Tibial nerve (tissue), 3 donors: ENCODE measurements around the gene SIPA1L3.

Experiments used
- CTCF ChIP-seq, 5 experiments: fragments of 200-600 bp in 3 of 5; fragments of 450-650 bp in 2 of 5; sonication (generic) in 3 of 5; IDR thresholded peaks; one replicate each; pipeline ENCODE4 v1.5.1; 2016 to 2019; ENCODE audit warnings: antibody characterized with exemption in 5 of 5, mild to moderate bottlenecking in 3 of 5, moderate library complexity in 2 of 5
- POLR2A ChIP-seq, 2 donors: fragments of 450-650 bp; IDR thresholded peaks; one replicate each; pipeline ENCODE4 v1.6.1; 2017; ENCODE audit warnings: antibody characterized with exemption in 2 of 2, mild to moderate bottlenecking in 2 of 2, moderate library complexity in 2 of 2

DNA sequence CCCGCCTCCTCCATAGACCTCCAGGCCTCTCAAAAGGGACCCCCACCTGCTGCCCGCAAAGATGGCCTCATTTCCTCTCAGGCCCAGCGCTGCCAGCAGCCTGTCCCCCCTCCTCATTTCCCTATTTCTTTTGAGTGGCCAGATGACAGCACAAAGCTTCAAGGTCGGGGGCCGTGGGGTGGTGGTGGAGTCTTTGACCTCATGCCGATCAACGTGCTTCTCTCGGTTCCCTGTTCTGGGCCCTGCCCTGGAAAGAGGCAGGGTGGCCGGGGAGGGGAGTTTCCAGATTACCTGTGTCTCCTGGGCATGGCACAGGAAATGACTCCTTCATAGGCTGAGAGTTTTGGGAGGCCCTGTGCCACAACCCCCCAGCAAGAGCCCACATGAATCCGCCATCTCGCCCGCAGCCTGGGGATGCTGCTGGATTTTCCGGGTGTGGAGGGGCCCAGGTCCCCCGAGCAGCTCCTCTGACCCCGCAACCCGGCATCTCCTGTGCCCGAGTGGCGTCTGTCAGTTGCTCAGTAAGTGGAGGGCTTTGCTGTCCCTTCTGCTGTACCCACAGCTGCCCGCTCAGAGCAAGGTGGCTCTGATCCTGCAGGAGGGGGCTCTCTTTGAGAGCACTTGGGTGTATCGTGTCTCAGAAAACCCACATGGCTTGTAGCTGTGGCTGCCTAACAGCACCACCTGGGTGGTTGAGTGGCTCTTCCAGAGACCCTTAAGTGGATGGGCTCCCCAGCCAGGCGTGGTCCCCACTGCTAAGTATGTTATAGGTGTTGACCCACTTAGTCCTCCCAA lies 139.4 kb downstream of the SIPA1L3 start:
- TF ChIP-seq CTCF (IDR thresholded peaks at IDR 0.05): no peak
- TF ChIP-seq POLR2A (IDR thresholded peaks at IDR 0.05): no peak
